Measurements from ENCODE around the gene DLX6.
"Not testable (repeated sequence)": the region's sequence is repeated elsewhere in the genome, so short reads cannot be mapped to it uniquely, and the experiment has no call there.

Gene DLX6

DNA sequence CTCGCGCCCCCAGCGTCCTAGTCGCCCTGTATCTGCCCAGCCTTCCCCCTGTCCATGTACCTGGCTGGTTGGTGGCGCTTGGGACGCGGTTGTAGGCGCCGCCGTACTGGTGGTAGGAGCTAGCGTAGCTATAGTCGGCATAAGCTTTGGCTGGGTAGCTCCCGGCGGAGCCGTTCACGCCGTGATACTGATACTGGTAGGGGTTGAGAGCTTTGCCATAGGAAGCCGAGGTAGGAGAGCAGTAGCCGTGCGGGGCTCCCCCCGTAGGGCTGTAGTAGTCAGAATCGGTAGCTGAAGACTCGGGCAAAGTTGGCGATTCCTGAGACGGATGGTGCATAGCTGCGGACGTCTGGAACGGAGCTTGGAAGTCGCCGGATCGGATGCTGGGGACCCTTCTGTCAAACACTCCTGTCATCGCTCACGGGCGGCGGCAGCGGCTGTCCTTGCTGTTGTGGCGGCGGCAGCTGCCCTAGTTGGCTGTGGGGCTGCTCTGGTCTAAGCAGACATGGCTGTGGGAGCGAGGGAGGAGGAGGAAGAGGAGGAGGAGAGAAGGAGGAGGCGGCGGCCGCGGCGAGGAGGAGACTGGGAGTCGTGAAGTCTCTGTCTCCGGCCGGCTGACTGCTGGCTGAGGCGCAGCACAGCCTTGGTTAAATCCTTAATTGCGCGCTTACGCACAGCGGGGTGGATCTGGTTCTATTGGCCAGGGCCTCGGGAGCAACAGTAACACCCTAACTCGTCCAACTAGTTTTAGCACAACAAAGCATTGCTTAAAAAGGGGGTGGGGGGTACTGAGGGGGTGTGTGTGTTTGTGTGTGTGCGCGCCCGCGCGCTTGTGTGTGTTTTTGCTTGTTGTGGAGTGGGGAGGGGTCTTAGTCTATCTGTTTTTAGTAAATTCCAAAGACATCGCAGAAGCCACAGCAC lies 19.1 kb downstream of the DLX6 start, which contains the start of gene DLX5:
TSS of gene DLX5 (minus strand) at position 623 of the 921 bp plus-strand sequence. CDS start at position 415, 208 bp downstream.
- DNase-seq (ENCODE audit: low spot score), result no peak

DNA sequence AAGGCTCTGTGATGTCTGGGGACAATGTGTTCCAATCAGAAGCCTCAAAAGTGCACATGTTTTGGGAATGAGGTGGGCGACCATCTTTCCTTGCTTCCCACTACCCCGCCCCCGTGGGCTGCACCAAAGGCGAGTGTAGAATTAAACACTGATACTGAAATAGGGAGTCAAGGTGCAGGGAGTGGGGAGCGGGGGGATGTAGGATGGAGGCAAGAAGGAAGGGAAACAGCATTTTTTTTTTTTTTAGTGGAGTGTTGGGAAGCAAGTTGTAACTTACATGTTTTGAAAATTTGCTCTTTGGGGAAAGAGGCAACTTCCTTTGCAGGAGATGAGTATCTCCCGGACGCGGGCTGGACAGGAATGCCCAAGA lies 19.8 kb downstream of the DLX6 start:
- no peak for DNase-seq (ENCODE audit: low spot score)

DNA sequence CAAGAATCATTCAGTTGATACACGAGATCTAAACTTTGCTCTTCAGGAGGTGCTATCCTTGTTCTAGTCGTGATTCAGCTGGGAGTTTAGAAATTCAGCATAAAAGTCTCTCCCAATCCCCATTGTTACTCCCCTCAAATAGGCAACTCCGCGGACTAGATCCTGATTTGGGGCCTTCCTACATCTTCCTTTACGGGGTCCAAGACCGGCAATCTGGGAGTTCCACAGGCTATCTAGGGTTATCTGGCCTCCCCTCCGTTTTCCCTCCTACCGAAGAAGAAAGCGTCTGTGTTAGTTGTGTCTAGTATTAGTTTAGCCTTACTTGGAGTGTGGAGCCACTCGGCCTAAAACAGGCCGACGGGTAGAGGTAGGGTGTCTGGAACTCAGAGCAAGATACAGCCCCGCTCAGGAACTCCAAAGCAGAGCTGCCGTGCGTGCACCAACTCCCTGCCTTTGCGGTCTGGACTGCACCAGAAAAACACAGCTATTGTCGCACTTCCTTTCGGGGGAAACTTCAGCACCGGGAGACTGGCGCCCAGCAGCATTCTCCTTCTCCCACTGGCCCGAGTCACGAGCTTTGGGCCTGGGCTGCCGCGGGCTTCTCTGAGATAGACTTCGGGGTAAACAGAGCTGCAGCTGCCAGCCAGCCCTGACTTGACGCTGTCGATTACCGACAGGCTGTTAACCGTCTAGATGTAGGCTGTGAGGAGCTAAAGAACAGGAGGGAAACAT lies 20.8 kb downstream of the DLX6 start:
- peak; percentile 58 for DNase-seq (ENCODE audit: low spot score)

DNA sequence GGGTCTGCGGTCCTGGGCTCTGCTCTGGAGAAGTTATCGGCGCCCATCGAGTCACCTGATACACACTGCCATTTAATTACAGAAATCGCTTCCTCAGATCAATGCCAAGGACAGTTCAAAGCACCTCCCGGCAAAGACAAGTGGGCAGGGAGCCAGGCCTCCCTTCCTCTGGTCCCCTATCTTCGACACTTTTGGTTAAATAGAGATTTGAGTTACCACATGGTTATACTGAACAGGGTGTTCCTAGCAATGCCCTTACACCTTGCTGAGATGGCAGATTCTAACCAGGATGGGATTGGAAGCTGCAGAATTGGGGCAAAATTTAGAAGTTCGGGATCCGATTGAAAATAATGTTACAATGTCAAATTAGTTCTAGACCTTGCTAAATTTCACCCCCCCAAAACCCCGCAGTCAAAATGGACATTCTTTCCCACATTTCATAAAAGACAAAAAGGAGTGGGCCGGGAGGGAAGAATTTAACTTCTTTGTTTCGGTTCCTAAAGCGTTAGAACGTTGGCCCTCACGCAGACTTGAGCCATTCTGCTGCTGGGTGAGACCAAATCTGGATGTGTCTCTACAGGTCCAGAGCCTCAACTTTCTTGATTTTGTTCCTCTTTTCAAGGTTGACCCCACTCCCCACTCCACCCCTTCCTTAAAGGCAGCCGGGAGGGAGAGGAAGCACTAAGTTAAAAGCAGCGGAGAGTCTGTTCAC lies 21.5 kb downstream of the DLX6 start:
- peak; percentile 76 for DNase-seq (ENCODE audit: low spot score)

DNA sequence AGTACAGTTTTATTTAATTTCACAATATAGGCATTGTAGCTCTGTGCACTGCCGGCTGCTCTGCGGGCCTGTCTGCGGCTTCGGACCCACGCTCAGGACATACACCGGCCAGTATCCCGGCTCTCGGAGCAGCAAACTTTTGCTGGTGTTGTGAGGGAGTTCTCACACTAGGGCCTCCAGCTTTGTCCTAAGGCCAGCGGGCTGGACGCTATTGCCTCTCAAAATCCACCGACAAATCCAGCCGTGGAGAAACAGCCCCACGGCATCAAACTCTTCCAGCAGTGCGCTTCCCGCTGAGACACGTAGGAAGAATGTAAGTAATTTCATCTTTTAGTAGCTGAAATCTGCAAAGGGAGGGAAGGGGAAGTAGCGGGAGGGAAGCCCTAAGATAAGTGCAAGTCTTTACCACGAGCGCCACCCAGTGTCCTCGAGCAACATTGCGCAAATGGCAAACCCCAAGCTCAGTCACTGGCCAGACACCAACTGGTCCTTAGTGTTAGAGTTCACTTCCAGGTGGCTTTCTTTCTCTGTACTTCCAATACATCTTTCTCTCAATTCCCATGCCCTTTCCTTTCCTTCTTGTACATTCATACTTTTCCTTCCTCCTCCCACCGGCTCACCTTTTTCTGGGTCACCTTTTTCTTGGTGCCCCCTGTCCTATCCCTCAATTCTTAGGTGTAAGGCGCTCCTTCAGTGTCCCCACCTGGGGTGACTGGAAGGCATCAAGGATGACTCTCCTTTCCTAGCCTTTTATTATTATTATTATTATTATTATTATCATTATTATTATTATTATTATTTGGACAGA lies 22.3 kb downstream of the DLX6 start:
- peak; percentile 92 for DNase-seq (ENCODE audit: low spot score)

DNA sequence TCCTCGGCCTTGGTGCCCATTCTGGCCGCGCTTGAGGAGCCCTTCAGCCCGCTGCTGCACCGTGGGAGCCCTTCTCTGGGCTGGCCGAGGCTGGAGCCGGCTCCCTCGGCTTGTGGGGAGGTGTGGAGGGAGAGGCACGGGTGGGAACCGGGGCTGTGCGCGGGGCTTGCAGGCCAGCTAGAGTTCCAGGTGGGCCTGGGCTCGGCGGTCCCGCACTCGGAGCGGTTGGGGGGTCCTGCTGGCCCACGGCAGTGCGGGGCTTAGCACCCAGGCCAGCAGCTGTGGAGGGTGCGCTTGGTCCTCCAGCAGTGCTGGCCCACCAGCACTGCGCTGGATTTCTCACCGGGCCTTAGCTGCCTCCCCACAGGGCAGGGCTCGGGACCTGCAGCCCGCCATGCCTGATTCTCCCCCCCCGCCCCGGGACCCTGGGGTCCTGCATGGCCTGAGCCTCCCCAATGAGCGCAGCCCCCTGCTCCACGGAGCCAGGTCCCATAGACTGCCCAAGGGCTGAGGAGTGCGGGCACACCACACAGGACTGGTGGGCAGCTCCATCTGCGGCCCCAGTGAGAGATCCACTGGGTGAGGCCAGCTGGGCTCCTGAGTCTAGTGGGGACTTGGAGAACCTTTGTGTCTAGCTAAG lies 29.0 kb downstream of the DLX6 start:
- not testable (repeated sequence) for DNase-seq (ENCODE audit: low spot score)

DNA sequence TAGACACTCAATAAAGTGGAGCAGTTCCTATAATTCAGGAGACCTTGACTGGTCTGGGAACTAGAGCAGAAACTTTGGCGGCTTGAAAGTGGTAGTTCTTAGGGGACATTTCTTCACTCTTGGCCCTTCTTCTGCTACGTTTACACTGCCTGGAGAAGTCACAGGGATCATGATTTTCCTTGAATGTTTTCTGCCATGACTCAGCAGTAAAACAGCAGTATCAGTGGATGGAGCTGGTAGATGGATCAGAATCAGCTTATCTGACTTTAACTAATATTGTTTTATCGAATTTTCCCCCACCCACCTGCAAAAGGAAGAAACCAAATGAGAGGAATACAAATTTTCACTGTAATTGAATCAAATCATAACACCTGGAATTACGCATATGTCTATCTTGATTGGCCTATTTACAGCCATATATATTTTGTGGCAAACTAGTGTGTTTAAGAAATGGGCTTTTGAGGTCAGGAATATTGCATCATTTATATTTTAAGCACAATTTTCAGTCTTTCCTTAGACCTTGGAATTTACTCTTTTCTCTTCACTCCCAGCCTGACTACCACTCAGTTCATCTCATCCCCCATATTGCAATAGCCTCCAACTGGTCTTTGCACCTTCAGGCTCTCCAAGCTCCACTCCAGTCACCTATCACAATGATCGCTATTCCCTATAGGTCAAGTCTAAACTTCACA lies 34.2 kb downstream of the DLX6 start:
- DNase-seq (ENCODE audit: low spot score), result no peak

DNA sequence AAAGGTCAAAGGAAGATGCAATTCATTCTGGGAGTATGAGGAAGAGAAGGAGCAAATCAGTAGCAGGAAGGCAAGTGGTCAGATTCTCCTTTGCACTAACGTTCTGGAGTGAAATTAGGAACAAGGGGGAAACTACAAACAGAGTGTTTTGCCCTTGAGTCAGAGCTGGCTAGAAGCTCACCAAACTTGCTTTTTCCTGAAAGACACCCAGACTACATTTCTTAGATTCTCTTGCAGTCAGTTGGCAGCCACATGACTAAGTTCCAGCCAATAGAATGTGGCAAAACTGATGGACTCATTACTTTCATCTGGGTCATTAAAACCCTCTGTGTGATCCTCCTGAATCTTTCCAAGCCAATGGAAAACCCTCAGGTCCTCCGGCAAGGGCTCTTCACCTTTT lies 37.9 kb downstream of the DLX6 start:
- no peak for DNase-seq (ENCODE audit: low spot score)

All from pons (tissue), 1 donor.